CD8-positive, alpha-beta memory T cell (primary cell): ENCODE measurements around the gene EZR. TPM values are rescaled to one million over a fixed set of nuclear protein-coding genes. Genes with fewer than 3 reads are reported as not detected.

ENCODE experiments used
- CTCF ChIA-PET: fragments of 350-600 bp; sonication (Branson Sonifier 250); formaldehyde crosslinking; loops from one replicate; lab custom pipeline; 2021; ENCODE audit warnings: antibody characterized with exemption; lab: Charles Lee
- POLR2A ChIA-PET: fragments of 350-600 bp; sonication (Branson Sonifier 250); formaldehyde crosslinking; loops from one replicate; lab custom pipeline; 2021; ENCODE audit warnings: antibody characterized with exemption; lab: Charles Lee
- DNase-seq, 5 donors: peaks; one replicate each; pipeline versions ENCODE4 v3.0.0 to v3.0.0-alpha.2; 2020 to 2022; ENCODE audit warnings: mixed read lengths in 1 of 5
- H3K27ac ChIP-seq: one replicate; pipeline ENCODE4 v1.7.0; 2013; ENCODE audit warnings: low read depth, mild to moderate bottlenecking, low read length, moderate library complexity
- H3K27me3 ChIP-seq: 2 replicates; pipeline ENCODE4 v1.7.0; 2013; ENCODE audit warnings: low read length, mild to moderate bottlenecking; ENCODE audit not compliant: insufficient read depth, poor library complexity, severe bottlenecking
- H3K36me3 ChIP-seq: 2 replicates; pipeline ENCODE4 v1.7.0; 2013; ENCODE audit warnings: mild to moderate bottlenecking, low read length, moderate library complexity; ENCODE audit not compliant: insufficient read depth
- H3K4me1 ChIP-seq: 2 replicates; pipeline ENCODE4 v1.7.0; 2013; ENCODE audit warnings: mild to moderate bottlenecking, low read length, moderate library complexity; ENCODE audit not compliant: insufficient read depth
- H3K4me3 ChIP-seq: 2 replicates; pipeline ENCODE4 v1.7.0; 2013; ENCODE audit warnings: mild to moderate bottlenecking, low read length
- H3K9me3 ChIP-seq: 2 replicates; pipeline ENCODE4 v1.7.0; 2013; ENCODE audit warnings: mild to moderate bottlenecking, low read length
- H3K27ac Mint-ChIP-seq, 8 donors: one replicate each; pipeline ENCODE4 v1.8.0; 2020 to 2021; ENCODE audit warnings: mixed read lengths in 8 of 8, mild to moderate bottlenecking in 6 of 8, inconsistent platforms in 3 of 8, moderate library complexity in 3 of 8
- H3K27me3 Mint-ChIP-seq, 2 donors: one replicate each; pipeline ENCODE4 v1.8.0; 2020 to 2021; ENCODE audit warnings: mixed read lengths in 2 of 2, mild to moderate bottlenecking in 1 of 2, moderate library complexity in 1 of 2
- H3K36me3 Mint-ChIP-seq, 3 donors: one replicate each; pipeline ENCODE4 v1.8.0; 2020 to 2021; ENCODE audit warnings: mixed read lengths in 3 of 3, inconsistent platforms in 1 of 3, mild to moderate bottlenecking in 1 of 3
- H3K4me1 Mint-ChIP-seq, 3 donors: one replicate each; pipeline ENCODE4 v1.8.0; 2020 to 2021; ENCODE audit warnings: mixed read lengths in 3 of 3, inconsistent platforms in 1 of 3, mild to moderate bottlenecking in 1 of 3
- H3K4me3 Mint-ChIP-seq, 7 donors: one replicate each; pipeline ENCODE4 v1.8.0; 2020 to 2021; ENCODE audit warnings: mixed read lengths in 7 of 7, mild to moderate bottlenecking in 6 of 7, moderate library complexity in 4 of 7, inconsistent platforms in 2 of 7
- H3K9me3 Mint-ChIP-seq, 5 donors: one replicate each; pipeline ENCODE4 v1.8.0; 2020 to 2022; ENCODE audit warnings: mixed read lengths in 5 of 5, mild to moderate bottlenecking in 3 of 5, moderate library complexity in 2 of 5, inconsistent platforms in 1 of 5
- polyA plus RNA-seq: library from polyadenylated mRNA; unstranded; fragments of 300-500 nt; fragmentation: Illumina TruSeq; gene quantifications from one replicate; pipeline ENCODE4 v1.2.3, GENCODE V29; 2021
- total RNA-seq, 2 experiments: library from RNA; stranded (reverse); gene quantifications; one replicate each; pipeline ENCODE4 v1.2.3, GENCODE V29; 2021

EZR gene
- total and polyA plus RNA-seq, 3 experiments from 2014 or later: 296 to 325 (median 299) TPM

DNA sequence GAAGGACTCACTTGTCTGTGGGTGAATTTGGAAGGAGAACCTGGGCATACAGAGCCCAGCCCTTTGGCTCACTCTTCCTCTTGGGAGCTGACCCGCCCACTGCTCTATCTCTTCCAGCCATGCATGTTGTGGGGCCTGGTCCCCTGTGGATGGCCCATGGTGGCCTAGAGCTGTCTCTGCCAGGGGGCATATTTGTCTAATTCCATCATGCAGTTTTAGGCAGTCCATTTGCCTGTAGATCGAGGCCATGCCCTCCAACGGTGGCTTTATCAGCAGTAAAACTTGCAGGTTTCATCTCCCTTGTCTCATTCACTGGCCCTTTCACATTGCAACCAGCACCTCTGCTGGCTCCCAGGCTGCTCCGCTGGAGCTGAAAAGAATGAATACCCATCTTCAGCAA lies 12.9 kb upstream of the EZR start:
- DNase-seq: no peak
- Mint-ChIP-seq H3K9me3 (no peaks in the 10 kb centered on the region), H3K27me3 (peaks cover 0 to 8% of the 10 kb centered on the region in 2 donors), H3K27ac (peak overlapping the region in 2 of 8 donors; percentile 47 to 70), H3K36me3 (no peaks in the 10 kb centered on the region), H3K4me3 (no peak overlapping the region), H3K4me1 (peaks cover 0 to 4% (median 0%) of the 10 kb centered on the region in 3 donors)
- CTCF ChIA-PET: interaction anchor here (1.2 to 1.7 kb wide), 5 partner anchors 8 to 128 kb away, joined by 3 to 5 read pairs (median 3); partner anchors contain the start of gene EZR
- Histone ChIP-seq H3K4me1 (no peaks in the 10 kb centered on the region), H3K27me3 (no peaks in the 10 kb centered on the region), H3K4me3 (no peak overlapping the region), H3K9me3 (no peaks in the 10 kb centered on the region), H3K27ac (no peak overlapping the region), H3K36me3 (no peaks in the 10 kb centered on the region)
- POLR2A ChIA-PET: interaction anchor here (1.2 kb wide), 1 partner anchor 22 kb away, joined by 4 read pairs; no protein-coding TSS in a partner anchor

DNA sequence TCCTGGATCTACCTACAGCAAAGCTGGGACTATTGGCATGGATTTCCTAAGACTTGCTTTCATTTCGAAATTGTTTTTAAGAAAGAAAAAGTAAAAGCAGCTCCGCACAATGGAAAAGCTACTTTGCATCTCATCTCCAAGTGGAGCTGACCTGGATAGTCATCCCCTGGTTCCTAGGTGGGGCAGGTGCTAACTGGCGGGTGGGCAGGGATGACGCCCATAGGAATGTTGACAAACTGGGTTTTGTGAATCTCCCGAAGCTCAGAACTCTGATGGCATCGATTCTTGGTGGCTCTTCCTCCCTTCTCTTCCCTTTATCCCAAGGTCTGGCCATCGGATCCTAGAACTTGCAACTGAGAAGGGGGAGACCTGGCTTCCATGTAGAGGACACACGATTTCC lies 12.4 kb upstream of the EZR start:
- DNase-seq: no peak
- ChIA-PET CTCF (interaction anchor here (1.2 to 1.5 kb wide), 2 partner anchors 18 to 127 kb away, joined by 3 to 4 read pairs; no protein-coding TSS in a partner anchor), POLR2A (no interaction called here)
- Histone ChIP-seq H3K27me3 (no peaks in the 10 kb centered on the region), H3K27ac (no peak overlapping the region), H3K36me3 (no peaks in the 10 kb centered on the region), H3K4me1 (no peaks in the 10 kb centered on the region), H3K4me3 (no peak overlapping the region), H3K9me3 (no peaks in the 10 kb centered on the region)
- Mint-ChIP-seq H3K27me3 (peaks cover 0 to 8% of the 10 kb centered on the region in 2 donors), H3K36me3 (no peaks in the 10 kb centered on the region), H3K4me3 (no peak overlapping the region), H3K4me1 (peaks cover 0 to 9% (median 0%) of the 10 kb centered on the region in 3 donors), H3K27ac (no peak overlapping the region), H3K9me3 (no peaks in the 10 kb centered on the region)

DNA sequence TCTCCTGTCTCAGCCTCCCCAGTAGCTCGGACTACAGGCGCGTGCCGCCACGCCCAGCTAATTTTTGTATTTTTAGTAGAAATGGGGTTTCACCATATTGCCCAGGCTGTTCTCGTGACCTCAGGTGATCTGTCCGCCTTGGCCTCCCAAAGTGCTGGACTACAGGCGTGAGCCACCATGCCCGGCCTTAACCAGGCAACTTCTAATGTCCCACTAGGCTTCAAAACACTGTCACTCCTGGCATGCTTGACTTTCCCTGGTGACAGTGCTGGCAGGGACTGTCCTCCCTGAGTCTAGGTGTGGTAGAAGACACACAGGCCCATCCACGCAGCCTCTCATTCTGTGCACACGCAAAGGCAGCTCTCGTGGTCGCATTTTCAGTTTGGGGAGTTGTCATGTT lies 11.6 kb upstream of the EZR start:
- CTCF ChIA-PET: interaction anchor here (1.5 kb wide), 1 partner anchor 17 kb away, joined by 4 read pairs; no protein-coding TSS in a partner anchor
- Mint-ChIP-seq H3K27ac (peak overlapping the region in 3 of 8 donors; percentile 26 to 70 (median 68)), H3K27me3 (peaks cover 0 to 8% of the 10 kb centered on the region in 2 donors), H3K9me3 (no peaks in the 10 kb centered on the region), H3K4me1 (peaks cover 0 to 16% (median 0%) of the 10 kb centered on the region in 3 donors), H3K36me3 (no peaks in the 10 kb centered on the region), H3K4me3 (no peak overlapping the region)
- H3K36me3 ChIP-seq: no peaks in the 10 kb centered on the region
- POLR2A ChIA-PET: no interaction called here
- no peak for DNase-seq
- H3K27me3 ChIP-seq: no peaks in the 10 kb centered on the region
- H3K27ac ChIP-seq: no peak overlapping the region
- H3K4me1 ChIP-seq: no peaks in the 10 kb centered on the region
- H3K9me3 ChIP-seq: no peaks in the 10 kb centered on the region
- H3K4me3 ChIP-seq: no peak overlapping the region

DNA sequence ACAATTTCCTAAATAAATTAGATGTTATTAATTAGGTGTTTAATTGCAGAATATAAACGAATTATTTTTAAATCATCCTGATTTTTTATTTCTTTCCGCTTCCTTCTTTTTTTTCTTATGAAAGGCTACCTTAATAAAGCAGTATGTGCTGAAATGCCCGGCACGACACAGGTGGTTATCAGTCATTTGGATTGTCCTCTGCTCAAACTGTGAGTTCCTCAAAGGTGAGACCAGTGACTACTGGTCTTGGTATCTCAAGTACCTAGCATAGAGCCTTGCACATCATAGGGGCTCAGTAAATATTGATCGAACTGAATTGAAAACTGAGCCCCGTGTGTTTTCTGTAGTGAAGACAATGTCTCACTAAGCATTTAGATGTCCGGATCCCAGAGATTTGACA lies 9.6 kb upstream of the EZR start:
- no peak overlapping the region for H3K4me3 Mint-ChIP-seq
- peaks cover 0 to 1% of the 10 kb centered on the region in 2 donors for H3K27me3 Mint-ChIP-seq
- ChIA-PET CTCF (no interaction called here), POLR2A (no interaction called here)
- peaks cover 0 to 20% (median 0%) of the 10 kb centered on the region in 3 donors for H3K4me1 Mint-ChIP-seq
- no peaks in the 10 kb centered on the region for H3K27me3 ChIP-seq
- no peaks in the 10 kb centered on the region for H3K36me3 Mint-ChIP-seq
- H3K9me3 Mint-ChIP-seq: no peaks in the 10 kb centered on the region
- no peak overlapping the region for H3K4me3 ChIP-seq
- H3K36me3 ChIP-seq: no peaks in the 10 kb centered on the region
- no peaks in the 10 kb centered on the region for H3K9me3 ChIP-seq
- H3K4me1 ChIP-seq: no peaks in the 10 kb centered on the region
- no peak overlapping the region for H3K27ac ChIP-seq
- DNase-seq: no peak
- H3K27ac Mint-ChIP-seq: no peak overlapping the region

DNA sequence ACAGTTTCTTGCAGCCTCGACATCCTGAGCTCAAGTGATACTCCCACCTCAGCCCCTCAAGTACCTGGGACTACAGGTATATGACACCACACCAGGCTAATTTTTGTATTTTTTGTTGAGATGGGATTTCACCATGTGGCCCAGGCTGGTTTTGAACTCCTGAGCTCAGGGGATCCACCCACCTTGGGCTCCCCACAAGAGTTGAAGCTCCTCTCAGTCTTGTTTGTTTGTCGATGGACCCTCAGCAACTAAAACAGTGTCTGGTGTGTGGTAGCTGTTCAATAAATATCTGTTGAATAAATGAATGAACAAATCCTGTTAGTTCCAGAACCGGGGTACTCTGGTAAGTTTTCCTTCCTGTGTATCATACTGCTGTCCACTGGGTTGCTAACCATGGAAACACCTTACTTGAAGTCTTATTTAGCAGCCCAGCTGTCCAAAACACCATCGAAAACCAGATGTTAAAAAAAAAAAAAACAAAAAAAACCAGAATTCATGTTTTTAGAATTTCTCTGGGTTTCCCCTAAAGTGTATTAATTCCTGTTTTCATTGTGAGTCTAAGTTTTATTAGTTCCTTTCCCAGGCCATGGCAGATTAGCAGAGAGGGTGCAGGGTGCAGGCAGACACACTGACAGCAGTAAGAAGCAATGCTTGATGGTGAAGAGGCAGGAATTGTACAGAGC lies 7.8 kb upstream of the EZR start:
- CTCF ChIA-PET: interaction anchor here (0.6 to 1.8 kb wide), 3 partner anchors 24 to 43 kb away, joined by 3 to 4 read pairs (median 4); no protein-coding TSS in a partner anchor
- H3K4me3 Mint-ChIP-seq: no peak overlapping the region
- no peak overlapping the region for H3K27ac ChIP-seq
- POLR2A ChIA-PET: interaction anchor here (0.6 to 1.6 kb wide), 6 partner anchors 18 to 259 kb away, joined by 4 to 9 read pairs (median 4); no protein-coding TSS in a partner anchor
- H3K27ac Mint-ChIP-seq: peak overlapping the region in 1 of 8 donors; percentile 29
- H3K27me3 ChIP-seq: no peaks in the 10 kb centered on the region
- no peaks in the 10 kb centered on the region for H3K36me3 ChIP-seq
- no peaks in the 10 kb centered on the region for H3K36me3 Mint-ChIP-seq
- H3K4me1 ChIP-seq: no peaks in the 10 kb centered on the region
- no peaks in the 10 kb centered on the region for H3K27me3 Mint-ChIP-seq
- no peak overlapping the region for H3K4me3 ChIP-seq
- no peaks in the 10 kb centered on the region for H3K9me3 Mint-ChIP-seq
- no peaks in the 10 kb centered on the region for H3K9me3 ChIP-seq
- no peak for DNase-seq
- H3K4me1 Mint-ChIP-seq: peaks cover 7 to 31% (median 10%) of the 10 kb centered on the region in 3 donors

DNA sequence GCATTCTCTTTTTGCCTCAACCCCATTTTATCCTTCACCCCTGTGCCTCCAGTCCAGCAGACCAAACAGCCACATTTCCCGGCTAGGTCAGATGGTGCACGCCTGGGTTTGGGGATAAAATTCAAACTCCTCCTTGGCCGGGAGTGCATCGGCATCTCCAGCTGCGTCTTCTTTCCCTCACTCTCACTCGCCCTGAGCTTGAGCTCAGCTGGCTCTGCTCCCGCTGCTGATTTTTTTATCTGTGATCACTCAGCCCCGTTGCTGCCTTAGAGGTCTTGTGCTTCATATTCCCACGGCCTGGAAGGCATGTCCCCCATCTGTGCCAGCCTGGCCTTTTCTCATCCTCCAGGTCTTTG lies 6.8 kb upstream of the EZR start:
- Histone ChIP-seq H3K36me3 (no peaks in the 10 kb centered on the region), H3K9me3 (no peaks in the 10 kb centered on the region), H3K4me1 (no peaks in the 10 kb centered on the region), H3K4me3 (no peak overlapping the region), H3K27ac (peak overlapping the region; percentile 65), H3K27me3 (no peaks in the 10 kb centered on the region)
- Mint-ChIP-seq H3K9me3 (no peaks in the 10 kb centered on the region), H3K4me3 (no peak overlapping the region), H3K27ac (peak overlapping the region in 1 of 8 donors; percentile 43), H3K4me1 (peaks cover 9 to 35% (median 10%) of the 10 kb centered on the region in 3 donors), H3K36me3 (no peaks in the 10 kb centered on the region), H3K27me3 (no peaks in the 10 kb centered on the region)
- ChIA-PET CTCF (no interaction called here), POLR2A (no interaction called here)
- DNase-seq: no peak

DNA sequence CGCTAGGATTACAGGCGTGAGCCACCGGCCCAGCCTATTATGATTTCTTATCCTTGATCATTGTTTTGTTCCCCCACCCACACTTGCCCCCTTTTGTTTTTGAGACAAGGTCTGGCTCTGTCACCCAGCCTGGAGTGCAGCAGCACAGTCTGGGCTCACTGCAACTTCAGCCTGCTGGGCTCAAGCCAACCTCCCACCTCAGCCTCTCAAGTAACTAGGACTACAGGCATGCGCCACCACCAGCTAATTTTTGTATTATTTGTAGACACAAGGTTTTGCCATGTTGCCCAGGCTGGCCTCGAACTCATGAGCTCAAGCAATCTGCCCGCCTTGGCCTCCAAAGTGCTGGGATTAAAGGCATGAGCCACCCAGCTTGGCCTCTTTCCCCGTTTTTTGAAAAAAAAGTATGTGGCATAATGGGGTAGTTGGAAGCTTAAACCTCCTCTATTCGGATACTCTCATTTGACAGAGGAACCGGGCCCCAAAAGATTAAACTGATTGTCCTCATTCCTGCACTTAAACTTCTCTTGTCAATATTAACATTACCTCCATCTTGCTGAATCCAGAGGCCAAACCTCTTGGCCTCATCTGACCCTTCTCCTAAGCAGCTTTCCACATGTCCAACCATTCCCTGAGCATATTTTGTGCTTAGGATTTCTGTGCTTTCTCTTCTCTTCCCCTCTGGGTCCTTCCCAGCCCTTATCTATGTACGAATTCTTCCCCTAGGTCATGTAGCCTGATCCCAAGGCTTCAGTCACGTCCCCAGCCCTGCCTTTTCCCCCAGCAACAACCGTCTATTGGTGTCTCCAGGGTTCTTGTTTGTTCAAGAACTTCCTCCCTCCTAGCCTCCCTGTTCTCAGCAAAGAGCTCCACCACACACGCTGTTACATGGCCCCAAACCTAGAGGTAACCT lies 6.1 kb upstream of the EZR start:
- Mint-ChIP-seq H3K36me3 (no peaks in the 10 kb centered on the region), H3K27me3 (no peaks in the 10 kb centered on the region), H3K9me3 (no peaks in the 10 kb centered on the region), H3K27ac (peak overlapping the region in 1 of 8 donors; percentile 17), H3K4me3 (peak overlapping the region in 1 of 7 donors; percentile 66), H3K4me1 (peaks cover 9 to 35% (median 10%) of the 10 kb centered on the region in 3 donors)
- ChIA-PET POLR2A (interaction anchor here (0.6 to 3.2 kb wide), 3 partner anchors 11 to 44 kb away, joined by 4 to 10 read pairs (median 5); no protein-coding TSS in a partner anchor), CTCF (no interaction called here)
- Histone ChIP-seq H3K4me3 (no peak overlapping the region), H3K36me3 (no peaks in the 10 kb centered on the region), H3K9me3 (no peaks in the 10 kb centered on the region), H3K27me3 (no peaks in the 10 kb centered on the region), H3K4me1 (no peaks in the 10 kb centered on the region), H3K27ac (peak overlapping the region; percentile 65)
- no peak for DNase-seq
